ENCODE measurements around the gene DPPA4.

Gene DPPA4, protein sequence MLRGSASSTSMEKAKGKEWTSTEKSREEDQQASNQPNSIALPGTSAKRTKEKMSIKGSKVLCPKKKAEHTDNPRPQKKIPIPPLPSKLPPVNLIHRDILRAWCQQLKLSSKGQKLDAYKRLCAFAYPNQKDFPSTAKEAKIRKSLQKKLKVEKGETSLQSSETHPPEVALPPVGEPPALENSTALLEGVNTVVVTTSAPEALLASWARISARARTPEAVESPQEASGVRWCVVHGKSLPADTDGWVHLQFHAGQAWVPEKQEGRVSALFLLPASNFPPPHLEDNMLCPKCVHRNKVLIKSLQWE

DNA sequence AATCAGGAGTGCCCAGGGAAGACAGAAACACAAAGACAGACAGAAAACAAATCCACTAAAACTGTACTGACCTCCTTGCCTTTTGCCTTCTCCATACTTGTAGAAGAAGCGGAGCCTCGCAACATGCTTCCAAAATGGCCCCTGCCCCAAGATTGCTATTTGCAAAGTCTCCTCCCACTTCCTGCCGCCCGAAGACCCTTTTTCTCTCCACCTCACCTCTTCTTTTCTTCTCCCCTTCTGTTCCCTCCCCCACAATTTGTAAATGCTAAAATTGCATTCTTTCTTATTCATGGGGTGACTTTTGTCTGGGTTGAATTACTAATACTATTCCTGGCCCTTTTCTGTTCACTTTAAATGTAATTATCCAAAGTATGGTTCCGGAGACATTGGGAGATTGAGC lies at the start of gene DPPA4:
Gene DPPA4 (minus strand): TSS at position 154 of the 400 bp plus-strand sequence. CDS start 29 bp downstream, at position 125.
- no peaks in the 10 kb centered on the region for H3K36me3 ChIP-seq (ENCODE audit: insufficient read depth, low read length)
- no peaks in the 10 kb centered on the region for H3K9me2 ChIP-seq (replicated peaks; ENCODE audit: low read depth, low read length)
- no peak within 1 kb of the TSS for H3K4me2 ChIP-seq (ENCODE audit: low read depth, low read length, poor library complexity, severe bottlenecking)
- H3K9ac ChIP-seq (ENCODE audit: low read depth, low read length, poor library complexity, severe bottlenecking) = no peak within 1 kb of the TSS
- no peaks in the 10 kb centered on the region for H3K79me2 ChIP-seq (ENCODE audit: insufficient read depth, low read length)
- H3K27me3 ChIP-seq (ENCODE audit: insufficient read depth, low read length, poor library complexity, severe bottlenecking) = no peaks in the 10 kb centered on the region
- H3K4me3 ChIP-seq (ENCODE audit: low read length, poor library complexity, severe bottlenecking) = no peak within 1 kb of the TSS
- H3K4me1 ChIP-seq (ENCODE audit: insufficient read depth, low read length, poor library complexity, severe bottlenecking) = no peaks in the 10 kb centered on the region
- TF ChIP-seq, protein P1, sequence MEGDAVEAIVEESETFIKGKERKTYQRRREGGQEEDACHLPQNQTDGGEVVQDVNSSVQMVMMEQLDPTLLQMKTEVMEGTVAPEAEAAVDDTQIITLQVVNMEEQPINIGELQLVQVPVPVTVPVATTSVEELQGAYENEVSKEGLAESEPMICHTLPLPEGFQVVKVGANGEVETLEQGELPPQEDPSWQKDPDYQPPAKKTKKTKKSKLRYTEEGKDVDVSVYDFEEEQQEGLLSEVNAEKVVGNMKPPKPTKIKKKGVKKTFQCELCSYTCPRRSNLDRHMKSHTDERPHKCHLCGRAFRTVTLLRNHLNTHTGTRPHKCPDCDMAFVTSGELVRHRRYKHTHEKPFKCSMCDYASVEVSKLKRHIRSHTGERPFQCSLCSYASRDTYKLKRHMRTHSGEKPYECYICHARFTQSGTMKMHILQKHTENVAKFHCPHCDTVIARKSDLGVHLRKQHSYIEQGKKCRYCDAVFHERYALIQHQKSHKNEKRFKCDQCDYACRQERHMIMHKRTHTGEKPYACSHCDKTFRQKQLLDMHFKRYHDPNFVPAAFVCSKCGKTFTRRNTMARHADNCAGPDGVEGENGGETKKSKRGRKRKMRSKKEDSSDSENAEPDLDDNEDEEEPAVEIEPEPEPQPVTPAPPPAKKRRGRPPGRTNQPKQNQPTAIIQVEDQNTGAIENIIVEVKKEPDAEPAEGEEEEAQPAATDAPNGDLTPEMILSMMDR (conservative IDR thresholded peaks at IDR 0.05; ENCODE audit: low read length) = no peak
- no peak for TF ChIP-seq EZH2phosphoT487 (IDR thresholded peaks at IDR 0.05; ENCODE audit: borderline replicate concordance)
- H2AFZ ChIP-seq (ENCODE audit: low read length) = no peak within 1 kb of the TSS
- no peaks in the 10 kb centered on the region for H3F3A ChIP-seq (ENCODE audit: low read depth)
- no peaks in the 10 kb centered on the region for H3K9me3 ChIP-seq (ENCODE audit: insufficient read depth, low read depth, low read length)
- no peaks in the 10 kb centered on the region for H4K20me1 ChIP-seq (ENCODE audit: insufficient read depth, low read length, poor library complexity, severe bottlenecking)

DNA sequence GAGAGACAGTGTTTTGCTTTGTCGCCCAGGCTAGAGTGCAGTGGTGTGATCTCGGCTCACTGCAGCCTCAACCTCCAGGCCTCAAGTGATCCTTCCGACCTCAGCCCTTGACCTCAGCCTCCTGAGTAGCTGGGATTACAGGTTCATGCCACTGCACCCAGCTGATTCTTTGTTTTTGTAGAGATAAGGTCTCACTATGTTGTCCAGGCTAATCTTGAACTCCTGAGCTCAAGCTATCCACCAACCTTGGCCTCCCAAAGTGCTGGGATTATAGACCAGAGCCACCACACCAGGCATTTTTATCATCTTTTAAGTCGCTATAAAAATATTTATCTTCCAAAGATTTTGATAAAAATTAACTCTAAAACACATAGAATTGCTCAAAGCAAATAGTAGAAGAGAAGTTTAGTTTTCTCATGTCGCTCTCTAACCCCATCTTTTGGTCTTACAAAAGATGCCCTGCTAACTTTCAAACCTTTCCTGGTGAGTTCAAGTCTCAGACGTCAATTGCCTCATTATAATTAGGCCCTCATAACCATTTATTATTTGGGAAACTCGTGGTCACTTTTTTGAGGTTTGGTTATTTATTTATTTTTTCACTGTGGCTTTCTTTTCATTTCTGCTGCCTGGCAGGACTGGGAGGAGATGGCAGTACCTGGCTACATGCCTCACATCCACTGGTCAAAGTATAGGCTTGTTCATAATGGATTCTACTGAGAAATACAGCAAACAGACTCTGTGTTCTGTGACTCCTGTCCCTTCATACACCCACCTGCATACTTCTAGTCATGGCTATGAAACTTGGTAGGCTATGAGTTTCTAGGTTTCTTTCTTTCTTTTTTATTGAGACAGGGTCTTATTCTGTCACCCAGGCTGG lies 48.3 kb upstream of the DPPA4 start:
- no peaks in the 10 kb centered on the region for H3K9me3 ChIP-seq (ENCODE audit: insufficient read depth, low read depth, low read length)
- no peaks in the 10 kb centered on the region for H3K79me2 ChIP-seq (ENCODE audit: insufficient read depth, low read length)
- H3K9ac ChIP-seq (ENCODE audit: low read depth, low read length, poor library complexity, severe bottlenecking) = no peak overlapping the region
- H3K4me2 ChIP-seq (ENCODE audit: low read depth, low read length, poor library complexity, severe bottlenecking) = no peak overlapping the region
- H3K9me2 ChIP-seq (replicated peaks; ENCODE audit: low read depth, low read length) = no peaks in the 10 kb centered on the region
- TF ChIP-seq, protein P1 (conservative IDR thresholded peaks at IDR 0.05; ENCODE audit: low read length) = no peak
- no peak for TF ChIP-seq EZH2phosphoT487 (IDR thresholded peaks at IDR 0.05; ENCODE audit: borderline replicate concordance)
- H4K20me1 ChIP-seq (ENCODE audit: insufficient read depth, low read length, poor library complexity, severe bottlenecking) = no peaks in the 10 kb centered on the region
- no peak overlapping the region for H3K4me3 ChIP-seq (ENCODE audit: low read length, poor library complexity, severe bottlenecking)
- H3K4me1 ChIP-seq (ENCODE audit: insufficient read depth, low read length, poor library complexity, severe bottlenecking) = peaks cover 18% of the 10 kb centered on the region
- no peak overlapping the region for H2AFZ ChIP-seq (ENCODE audit: low read length)
- no peaks in the 10 kb centered on the region for H3K36me3 ChIP-seq (ENCODE audit: insufficient read depth, low read length)
- H3K27me3 ChIP-seq (ENCODE audit: insufficient read depth, low read length, poor library complexity, severe bottlenecking) = no peaks in the 10 kb centered on the region
- H3F3A ChIP-seq (ENCODE audit: low read depth) = no peaks in the 10 kb centered on the region

DNA sequence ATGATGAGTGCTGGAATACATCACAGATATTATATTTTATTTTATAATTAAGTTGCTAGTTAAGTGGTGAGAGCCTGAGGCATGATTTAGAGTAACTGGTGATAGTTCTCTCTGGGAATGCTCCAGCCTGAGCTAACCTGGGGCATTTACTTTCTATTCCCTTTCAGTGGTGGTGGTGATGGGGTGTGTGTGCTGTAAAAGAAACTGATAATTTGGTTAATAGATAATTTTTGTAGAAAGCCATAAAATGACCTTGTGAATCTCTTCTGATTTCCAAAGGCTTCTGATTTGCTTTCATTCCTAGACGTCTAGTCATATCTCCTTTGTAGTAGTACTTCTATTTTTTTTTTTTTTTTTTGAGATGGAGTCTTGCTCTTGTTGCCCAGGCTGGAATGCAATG lies 46.8 kb upstream of the DPPA4 start:
- Histone ChIP-seq H3K4me2 (ENCODE audit: low read depth, low read length, poor library complexity, severe bottlenecking) (no peak overlapping the region), H3K4me3 (ENCODE audit: low read length, poor library complexity, severe bottlenecking) (no peak overlapping the region), H3F3A (ENCODE audit: low read depth) (no peaks in the 10 kb centered on the region), H3K36me3 (ENCODE audit: insufficient read depth, low read length) (no peaks in the 10 kb centered on the region), H3K27me3 (ENCODE audit: insufficient read depth, low read length, poor library complexity, severe bottlenecking) (no peaks in the 10 kb centered on the region), H4K20me1 (ENCODE audit: insufficient read depth, low read length, poor library complexity, severe bottlenecking) (no peaks in the 10 kb centered on the region), H3K9me3 (ENCODE audit: insufficient read depth, low read depth, low read length) (no peaks in the 10 kb centered on the region), H3K9ac (ENCODE audit: low read depth, low read length, poor library complexity, severe bottlenecking) (no peak overlapping the region), H2AFZ (ENCODE audit: low read length) (no peak overlapping the region), H3K9me2 (replicated peaks; ENCODE audit: low read depth, low read length) (no peaks in the 10 kb centered on the region), H3K79me2 (ENCODE audit: insufficient read depth, low read length) (no peaks in the 10 kb centered on the region), H3K4me1 (ENCODE audit: insufficient read depth, low read length, poor library complexity, severe bottlenecking) (peaks cover 18% of the 10 kb centered on the region)
- TF ChIP-seq EZH2phosphoT487 (IDR thresholded peaks at IDR 0.05; ENCODE audit: borderline replicate concordance) = no peak
- TF ChIP-seq, protein P1 (conservative IDR thresholded peaks at IDR 0.05; ENCODE audit: low read length) = no peak

Data from Loucy (cell line).